HG03097 (cell line): ENCODE data around the gene IQSEC2.

Source experiments
- ATAC-seq: cut with Tn5 transposase; IDR thresholded peaks from one replicate; pipeline ENCODE4 v1.9.1; 2021; ENCODE audit not compliant: unreplicated experiment, low FRiP score

Gene IQSEC2

GRCh38 chrX:53249408-53250042 is 31.9 kb downstream of the IQSEC2 start:
- no peak for ATAC-seq

GRCh38 chrX:53247928-53248327 is 33.5 kb downstream of the IQSEC2 start:
- ATAC-seq: no peak

GRCh38 chrX:53246231-53246630 is 35.2 kb downstream of the IQSEC2 start:
- ATAC-seq: no peak

GRCh38 chrX:53244610-53245009 is 36.8 kb downstream of the IQSEC2 start:
- ATAC-seq: no peak

GRCh38 chrX:53242310-53242709 is 39.1 kb downstream of the IQSEC2 start:
- ATAC-seq: no peak

GRCh38 chrX:53241558-53241957 is 39.8 kb downstream of the IQSEC2 start:
- ATAC-seq: no peak

- ATAC-seq: no peak
Measured at GRCh38 chrX:53239474-53239873, 41.9 kb downstream of the IQSEC2 start.

- ATAC-seq: no peak
Measured at GRCh38 chrX:53237056-53237455, 44.3 kb downstream of the IQSEC2 start.

GRCh38 chrX:53236025-53236679 is 45.2 kb downstream of the IQSEC2 start:
- ATAC-seq: no peak

GRCh38 chrX:53235566-53235965 is 45.8 kb downstream of the IQSEC2 start:
- no peak for ATAC-seq

GRCh38 chrX:53234484-53234883 is 46.9 kb downstream of the IQSEC2 start:
- no peak for ATAC-seq

- ATAC-seq: no peak
Measured at GRCh38 chrX:53233536-53233935, 47.8 kb downstream of the IQSEC2 start.

- ATAC-seq: no peak
Measured at GRCh38 chrX:53230116-53230515, 51.3 kb downstream of the IQSEC2 start.

- no peak for ATAC-seq
Measured at GRCh38 chrX:53227224-53227765, 54.1 kb downstream of the IQSEC2 start.

GRCh38 chrX:53224860-53225797 is 56.3 kb downstream of the IQSEC2 start, which contains the start of gene KDM5C:
Gene KDM5C, minus strand, starts transcription at chrX:53225207. Its CDS starts 318 bp downstream, at chrX:53224889.
- ATAC-seq: peak; percentile 72

GRCh38 chrX:53223955-53224859 is 57.2 kb downstream of the IQSEC2 start:
- peak; percentile 2 for ATAC-seq

GRCh38 chrX:53223068-53223693 is 58.2 kb downstream of the IQSEC2 start:
- ATAC-seq: no peak
